HL-60 (cell line): ENCODE data around the gene POMT2.

Experiments
- DNase-seq, 2 experiments: peaks; one replicate each; pipeline ENCODE4 v3.0.0-alpha.2; 2010 to 2020; ENCODE audit warnings: low read depth in 1 of 2, low spot score in 1 of 2
- H3K27ac ChIP-seq: fragments of 250-450 bp; sonication (Bioruptor Pico); replicated peaks from 2 replicates; pipeline ENCODE4 v1.5.1; 2020; ENCODE audit warnings: mild to moderate bottlenecking, moderate library complexity
- H3K27me3 ChIP-seq: fragments of 250-450 bp; sonication (Bioruptor Pico); 2 replicates; pipeline ENCODE4 v1.5.1; 2021; ENCODE audit warnings: mild to moderate bottlenecking, moderate library complexity; ENCODE audit not compliant: insufficient read depth, poor library complexity, severe bottlenecking
- H3K4me3 ChIP-seq: replicated peaks from 2 replicates; pipeline ENCODE4 v1.5.1; 2011; ENCODE audit warnings: mild to moderate bottlenecking, control low read depth, low read length; ENCODE audit not compliant: insufficient read depth
- GABPA ChIP-seq: IDR thresholded peaks from 2 replicates; pipeline ENCODE4 v1.6.1; 2012; ENCODE audit warnings: low read depth
- POLR2AphosphoS5 ChIP-seq: IDR thresholded peaks from 2 replicates; pipeline ENCODE4 v1.6.1; 2012; ENCODE audit warnings: low read depth
- SPI1 ChIP-seq: IDR thresholded peaks from 2 replicates; pipeline ENCODE4 v1.6.1; 2012; ENCODE audit warnings: low read depth, mild to moderate bottlenecking, borderline replicate concordance
- TF ChIP-seq, protein P1 (sequence below): IDR thresholded peaks from one replicate; pipeline ENCODE4 v1.5.1; 2011; ENCODE audit warnings: low read length, control low read depth, inconsistent platforms; ENCODE audit not compliant: insufficient read depth
- TF ChIP-seq, protein P2 (sequence below): IDR thresholded peaks from 2 replicates; pipeline ENCODE4 v1.6.1; 2012; ENCODE audit warnings: low read depth; ENCODE audit not compliant: insufficient replicate concordance

The POMT2 gene

DNA sequence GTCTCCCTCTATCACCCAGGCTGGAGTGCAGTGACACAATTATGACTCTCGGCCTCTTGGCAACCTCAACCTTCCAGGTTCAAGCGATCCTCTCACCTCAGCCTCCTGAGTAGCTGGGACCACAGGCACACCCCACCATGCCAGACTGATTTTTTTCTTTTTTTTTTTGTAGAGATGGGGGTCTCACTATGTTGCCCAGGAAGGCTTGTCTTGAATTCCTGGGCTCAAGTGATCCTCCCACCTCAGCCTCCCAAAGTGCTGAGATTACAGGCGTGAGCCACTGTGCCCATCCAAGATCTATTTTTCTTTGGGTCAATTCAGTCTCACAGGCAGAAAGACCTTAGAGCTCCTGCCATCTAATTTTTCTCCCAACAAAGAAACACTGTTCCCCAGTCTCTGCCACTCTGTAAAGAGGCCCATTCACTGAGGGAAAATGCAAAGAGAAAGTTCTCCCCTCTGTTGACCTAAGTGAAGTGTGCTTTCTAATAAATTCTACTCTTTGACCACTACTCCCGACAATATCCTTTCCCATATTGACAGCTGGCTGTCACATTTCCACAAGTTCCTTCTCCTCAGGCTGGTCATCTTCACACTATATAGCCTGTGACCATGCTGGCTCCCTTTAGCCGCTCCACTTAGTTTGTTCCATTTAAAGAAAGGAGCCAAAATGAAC lies 32.9 kb upstream of the POMT2 start:
- TF ChIP-seq SPI1: no peak
- TF ChIP-seq POLR2AphosphoS5: no peak
- TF ChIP-seq, protein P1, sequence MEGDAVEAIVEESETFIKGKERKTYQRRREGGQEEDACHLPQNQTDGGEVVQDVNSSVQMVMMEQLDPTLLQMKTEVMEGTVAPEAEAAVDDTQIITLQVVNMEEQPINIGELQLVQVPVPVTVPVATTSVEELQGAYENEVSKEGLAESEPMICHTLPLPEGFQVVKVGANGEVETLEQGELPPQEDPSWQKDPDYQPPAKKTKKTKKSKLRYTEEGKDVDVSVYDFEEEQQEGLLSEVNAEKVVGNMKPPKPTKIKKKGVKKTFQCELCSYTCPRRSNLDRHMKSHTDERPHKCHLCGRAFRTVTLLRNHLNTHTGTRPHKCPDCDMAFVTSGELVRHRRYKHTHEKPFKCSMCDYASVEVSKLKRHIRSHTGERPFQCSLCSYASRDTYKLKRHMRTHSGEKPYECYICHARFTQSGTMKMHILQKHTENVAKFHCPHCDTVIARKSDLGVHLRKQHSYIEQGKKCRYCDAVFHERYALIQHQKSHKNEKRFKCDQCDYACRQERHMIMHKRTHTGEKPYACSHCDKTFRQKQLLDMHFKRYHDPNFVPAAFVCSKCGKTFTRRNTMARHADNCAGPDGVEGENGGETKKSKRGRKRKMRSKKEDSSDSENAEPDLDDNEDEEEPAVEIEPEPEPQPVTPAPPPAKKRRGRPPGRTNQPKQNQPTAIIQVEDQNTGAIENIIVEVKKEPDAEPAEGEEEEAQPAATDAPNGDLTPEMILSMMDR: no peak
- TF ChIP-seq GABPA: no peak
- TF ChIP-seq, protein P2, sequence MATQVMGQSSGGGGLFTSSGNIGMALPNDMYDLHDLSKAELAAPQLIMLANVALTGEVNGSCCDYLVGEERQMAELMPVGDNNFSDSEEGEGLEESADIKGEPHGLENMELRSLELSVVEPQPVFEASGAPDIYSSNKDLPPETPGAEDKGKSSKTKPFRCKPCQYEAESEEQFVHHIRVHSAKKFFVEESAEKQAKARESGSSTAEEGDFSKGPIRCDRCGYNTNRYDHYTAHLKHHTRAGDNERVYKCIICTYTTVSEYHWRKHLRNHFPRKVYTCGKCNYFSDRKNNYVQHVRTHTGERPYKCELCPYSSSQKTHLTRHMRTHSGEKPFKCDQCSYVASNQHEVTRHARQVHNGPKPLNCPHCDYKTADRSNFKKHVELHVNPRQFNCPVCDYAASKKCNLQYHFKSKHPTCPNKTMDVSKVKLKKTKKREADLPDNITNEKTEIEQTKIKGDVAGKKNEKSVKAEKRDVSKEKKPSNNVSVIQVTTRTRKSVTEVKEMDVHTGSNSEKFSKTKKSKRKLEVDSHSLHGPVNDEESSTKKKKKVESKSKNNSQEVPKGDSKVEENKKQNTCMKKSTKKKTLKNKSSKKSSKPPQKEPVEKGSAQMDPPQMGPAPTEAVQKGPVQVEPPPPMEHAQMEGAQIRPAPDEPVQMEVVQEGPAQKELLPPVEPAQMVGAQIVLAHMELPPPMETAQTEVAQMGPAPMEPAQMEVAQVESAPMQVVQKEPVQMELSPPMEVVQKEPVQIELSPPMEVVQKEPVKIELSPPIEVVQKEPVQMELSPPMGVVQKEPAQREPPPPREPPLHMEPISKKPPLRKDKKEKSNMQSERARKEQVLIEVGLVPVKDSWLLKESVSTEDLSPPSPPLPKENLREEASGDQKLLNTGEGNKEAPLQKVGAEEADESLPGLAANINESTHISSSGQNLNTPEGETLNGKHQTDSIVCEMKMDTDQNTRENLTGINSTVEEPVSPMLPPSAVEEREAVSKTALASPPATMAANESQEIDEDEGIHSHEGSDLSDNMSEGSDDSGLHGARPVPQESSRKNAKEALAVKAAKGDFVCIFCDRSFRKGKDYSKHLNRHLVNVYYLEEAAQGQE: no peak
- Histone ChIP-seq H3K4me3 (no peak overlapping the region), H3K27me3 (no peaks in the 10 kb centered on the region), H3K27ac (no peak overlapping the region)
- DNase-seq: no peak

DNA sequence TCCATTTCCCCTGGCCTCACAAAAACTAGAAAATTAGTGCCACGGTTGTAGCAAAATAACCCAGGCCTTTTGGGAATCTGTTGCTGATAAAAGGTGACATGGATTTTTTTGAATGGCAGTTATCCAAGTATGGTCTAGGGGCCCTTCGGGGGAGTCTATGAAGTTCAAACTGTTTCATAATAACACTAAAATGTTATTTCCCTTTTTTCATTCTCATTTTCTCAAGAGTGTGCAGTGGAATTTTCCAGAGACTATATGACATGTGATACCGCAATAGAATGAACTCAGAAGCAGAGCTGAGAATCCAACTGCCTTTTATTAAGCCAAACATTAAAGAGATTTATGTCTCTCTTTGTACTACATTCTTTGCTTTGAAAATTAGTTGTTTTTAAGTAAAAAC lies 27.1 kb upstream of the POMT2 start:
- Histone ChIP-seq H3K27ac (peak overlapping the region; percentile 78), H3K4me3 (no peak overlapping the region), H3K27me3 (no peaks in the 10 kb centered on the region)
- DNase-seq: peak in 1 of 2 experiments; percentile 51
- TF ChIP-seq POLR2AphosphoS5 (no peak), GABPA (no peak), SPI1 (no peak)
- TF ChIP-seq, protein P2: no peak
- TF ChIP-seq, protein P1: no peak

DNA sequence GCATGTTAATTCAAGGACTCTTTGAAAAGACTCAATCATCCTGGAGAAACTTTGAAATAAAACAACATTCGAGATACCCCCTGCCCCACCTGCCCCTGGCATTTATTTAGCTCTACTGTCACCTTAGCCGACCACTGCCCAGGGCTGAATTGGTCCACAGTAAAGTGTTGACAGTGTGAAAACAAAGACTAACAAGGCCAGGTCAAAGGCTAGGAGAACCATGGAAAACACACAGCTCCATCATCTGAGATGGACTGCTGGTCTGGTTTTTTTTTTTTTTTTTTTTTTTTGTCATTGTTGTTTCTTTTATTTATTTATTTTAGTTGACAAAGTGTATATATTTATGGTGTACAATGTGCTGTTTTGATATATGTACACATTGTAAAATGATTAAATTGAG lies 25.8 kb upstream of the POMT2 start:
- H3K27me3 ChIP-seq: no peaks in the 10 kb centered on the region
- H3K4me3 ChIP-seq: no peak overlapping the region
- DNase-seq: no peak
- H3K27ac ChIP-seq: no peak overlapping the region
- TF ChIP-seq SPI1 (no peak), POLR2AphosphoS5 (no peak), GABPA (no peak)
- TF ChIP-seq, protein P1: no peak
- TF ChIP-seq, protein P2: no peak
